Caki2 (cell line): ENCODE results near the gene CORO6. TPM values are rescaled to one million over a fixed set of nuclear protein-coding genes. Genes with fewer than 3 reads are reported as not detected.

Experiments
- DNase-seq: peaks from one replicate; pipeline ENCODE4 v3.0.0-alpha.2; 2015; ENCODE audit warnings: low read depth
- in situ Hi-C: cut with HindIII; loops from 2 replicates; pipeline ENCODE4 v1.10.0; 2016; ENCODE audit warnings: low sequenced_read_pairs, low pct_unique_long_range_greater_than_20kb, mixed read lengths
- total RNA-seq: library from RNA; depleted of rRNA; stranded (reverse); fragments of >200 nt; shearing (Covaris generic); gene quantifications from 2 replicates; pipeline ENCODE4 v1.2.3, GENCODE V29; 2014; ENCODE audit warnings: low replicate concordance

The CORO6 gene
- total RNA-seq, 1 experiment from 2014 or later, result 0.95 TPM

DNA sequence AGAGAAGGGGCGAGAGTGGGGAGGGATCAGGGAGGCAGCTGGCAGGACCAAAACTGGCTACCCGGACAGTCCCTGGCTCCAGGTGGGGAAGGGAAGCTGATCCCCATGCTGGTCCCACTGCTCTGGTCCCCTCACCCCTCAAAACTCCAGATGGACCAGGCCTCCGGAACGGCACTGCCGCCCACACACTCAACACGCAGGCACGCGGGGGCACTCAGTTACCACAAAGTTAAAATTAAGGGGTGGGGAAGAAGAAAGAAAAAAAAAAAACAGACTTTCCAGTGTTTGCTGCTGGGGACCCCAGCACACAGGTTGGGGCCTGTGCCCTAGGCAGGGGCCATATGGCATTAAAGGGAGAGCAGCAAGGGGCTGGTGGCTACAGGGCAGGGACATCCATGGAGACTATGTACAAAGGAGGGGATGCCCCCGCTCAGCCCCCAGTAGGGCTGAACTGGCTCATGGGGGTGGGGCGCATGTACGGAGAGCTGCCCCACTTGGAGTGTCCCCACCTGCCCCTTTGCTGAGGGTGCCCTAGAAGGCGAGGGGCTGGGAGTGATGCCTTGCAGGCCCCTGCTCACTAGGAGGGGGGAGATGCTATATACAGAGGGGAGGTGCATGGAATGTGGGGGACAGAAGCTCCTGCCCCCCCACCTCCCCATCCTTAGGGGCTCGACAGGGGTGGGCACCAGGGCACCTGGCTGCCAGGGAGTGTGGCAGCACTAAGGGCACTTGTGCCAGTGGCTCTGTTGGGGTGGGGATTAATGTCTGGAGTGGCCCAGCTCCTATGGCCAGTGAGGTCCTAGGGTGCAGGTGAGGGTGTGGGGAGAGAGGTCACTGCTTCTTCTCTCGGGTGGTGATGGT lies 48.6 kb downstream of the CORO6 start:
- DNase-seq, result no peak
- in situ Hi-C loops, result no loop called here

DNA sequence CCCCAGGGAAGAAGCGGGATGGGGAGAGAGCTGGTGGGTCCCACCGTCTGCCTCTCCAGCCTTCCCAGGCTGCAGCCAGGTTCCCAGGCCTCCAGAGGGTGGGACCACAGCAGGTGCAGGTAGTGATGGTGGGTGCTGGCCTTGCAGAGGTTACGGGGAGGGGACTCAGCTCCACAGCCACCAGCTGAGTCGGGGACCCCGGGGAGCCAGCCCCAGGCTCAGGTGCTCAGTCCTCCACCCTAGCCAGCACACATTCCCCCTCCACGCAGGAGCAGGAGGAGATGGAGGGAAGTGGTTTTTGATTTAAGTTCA lies 49.2 kb downstream of the CORO6 start:
- in situ Hi-C loops, result no loop called here
- DNase-seq, result no peak

DNA sequence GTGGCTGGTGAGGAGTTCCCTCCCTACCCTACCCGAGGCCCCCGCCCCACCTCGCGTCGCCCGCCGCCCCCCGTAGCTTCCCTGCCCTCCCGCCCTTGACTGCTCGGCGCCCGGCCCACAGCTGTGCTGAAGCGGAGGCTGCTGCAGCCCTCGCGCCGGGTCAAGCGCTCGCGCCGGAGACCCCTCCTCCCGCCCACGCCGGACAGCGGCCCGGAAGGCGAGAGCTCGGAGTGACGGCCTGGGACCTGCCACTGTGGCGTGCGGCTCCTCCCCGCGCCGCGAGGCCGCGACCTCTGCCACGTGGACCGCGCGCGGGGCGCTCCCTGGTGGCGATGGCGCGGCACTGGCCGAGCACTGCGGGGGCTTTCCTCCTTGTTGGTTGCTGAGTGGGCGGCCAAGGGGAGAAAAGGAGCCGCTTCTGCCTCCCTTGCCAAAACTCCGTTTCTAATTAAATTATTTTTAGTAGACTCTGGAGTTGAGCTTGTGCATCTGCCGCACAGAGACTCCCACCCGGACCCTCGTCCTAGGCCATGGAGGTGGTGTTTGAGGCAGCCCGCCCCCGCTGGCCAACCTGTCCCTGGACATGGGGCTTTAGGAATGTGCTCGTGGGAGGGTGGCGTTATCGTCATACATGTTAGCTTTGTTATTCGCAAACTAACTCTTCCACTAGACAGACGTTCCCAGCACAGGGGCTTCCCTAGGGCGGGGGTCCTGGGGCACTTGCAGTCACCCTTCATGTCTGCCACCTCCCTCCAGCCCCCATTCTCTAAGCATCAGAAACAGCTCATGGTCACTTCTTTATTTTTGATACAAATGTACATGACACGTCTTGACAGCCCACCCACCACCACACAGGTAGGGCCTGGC lies 49.8 kb downstream of the CORO6 start:
- DNase-seq, result no peak
- in situ Hi-C loops, result no loop called here

DNA sequence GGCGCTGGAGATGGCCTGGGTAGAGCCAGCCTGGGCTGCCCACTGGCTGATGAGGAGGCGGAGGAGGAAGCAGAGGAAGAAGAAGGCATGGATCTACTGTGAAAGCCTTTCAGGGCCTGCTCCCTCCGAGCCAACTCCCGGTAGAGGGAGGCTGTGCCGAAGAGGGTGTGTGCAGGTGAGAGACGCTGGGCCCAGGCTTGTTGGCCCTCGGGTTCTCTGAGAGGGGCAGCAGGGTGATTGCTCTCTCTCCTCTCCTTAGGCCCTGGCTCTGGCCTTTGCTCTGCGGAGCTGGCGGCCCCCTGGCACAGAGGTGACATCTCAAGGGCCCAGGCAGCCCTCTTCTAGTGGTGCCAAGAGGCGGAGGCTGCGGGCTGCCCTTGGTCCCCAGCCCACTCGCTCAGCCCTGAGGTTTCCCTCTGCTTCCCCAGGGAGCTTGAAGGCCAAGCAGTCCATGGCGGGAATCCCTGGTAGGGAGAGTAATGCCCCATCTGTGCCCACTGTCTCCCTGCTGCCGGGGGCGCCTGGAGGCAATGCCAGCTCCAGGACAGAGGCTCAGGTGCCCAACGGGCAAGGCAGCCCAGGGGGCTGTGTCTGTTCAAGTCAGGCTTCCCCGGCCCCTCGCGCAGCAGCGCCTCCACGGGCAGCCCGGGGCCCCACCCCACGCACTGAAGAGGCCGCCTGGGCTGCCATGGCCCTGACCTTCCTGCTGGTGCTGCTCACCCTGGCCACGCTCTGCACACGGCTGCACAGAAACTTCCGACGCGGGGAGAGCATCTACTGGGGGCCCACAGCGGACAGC lies 50.6 kb downstream of the CORO6 start:
- DNase-seq, result no peak
- in situ Hi-C loops, result no loop called here

DNA sequence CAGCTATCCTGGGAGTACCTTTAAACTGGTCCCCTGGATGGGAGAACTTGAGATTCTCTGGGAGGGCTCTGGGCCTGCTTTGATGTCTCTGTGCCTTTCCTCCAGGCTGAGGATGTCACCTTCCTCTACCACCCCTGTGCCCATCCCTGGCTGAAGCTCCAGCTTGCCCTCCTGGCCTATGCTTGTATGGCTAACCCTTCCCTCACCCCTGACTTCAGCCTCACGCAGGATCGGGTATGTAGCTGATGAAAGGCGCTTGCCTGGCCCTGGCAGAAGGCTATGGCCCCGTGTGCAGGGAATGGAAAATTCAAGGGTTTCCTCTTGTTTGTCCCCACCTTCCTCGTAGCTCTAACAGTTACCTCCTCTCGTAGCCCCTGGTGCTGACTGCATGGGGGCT lies 51.2 kb downstream of the CORO6 start:
- DNase-seq, result no peak
- in situ Hi-C loops, result no loop called here

DNA sequence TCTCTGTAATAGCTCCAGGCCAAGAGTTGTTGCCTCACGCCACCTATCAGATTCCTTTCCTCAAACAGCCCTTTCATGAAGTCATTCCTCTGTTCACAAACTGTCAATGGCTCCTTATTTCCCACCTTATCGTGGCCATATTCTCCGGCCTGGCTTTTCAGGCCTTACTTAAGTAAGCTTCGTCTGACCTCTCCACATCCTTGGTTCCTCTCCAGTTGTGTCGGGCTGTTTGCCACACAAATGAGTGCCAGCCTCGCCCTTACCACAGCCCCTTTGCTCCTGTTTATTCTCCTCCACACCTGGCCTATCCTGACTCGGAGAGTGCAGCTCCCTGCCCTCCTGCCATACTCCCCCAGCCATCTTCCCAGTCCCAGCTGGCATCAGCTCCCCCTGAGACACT lies 52.2 kb downstream of the CORO6 start:
- in situ Hi-C loops, result no loop called here
- no peak for DNase-seq

DNA sequence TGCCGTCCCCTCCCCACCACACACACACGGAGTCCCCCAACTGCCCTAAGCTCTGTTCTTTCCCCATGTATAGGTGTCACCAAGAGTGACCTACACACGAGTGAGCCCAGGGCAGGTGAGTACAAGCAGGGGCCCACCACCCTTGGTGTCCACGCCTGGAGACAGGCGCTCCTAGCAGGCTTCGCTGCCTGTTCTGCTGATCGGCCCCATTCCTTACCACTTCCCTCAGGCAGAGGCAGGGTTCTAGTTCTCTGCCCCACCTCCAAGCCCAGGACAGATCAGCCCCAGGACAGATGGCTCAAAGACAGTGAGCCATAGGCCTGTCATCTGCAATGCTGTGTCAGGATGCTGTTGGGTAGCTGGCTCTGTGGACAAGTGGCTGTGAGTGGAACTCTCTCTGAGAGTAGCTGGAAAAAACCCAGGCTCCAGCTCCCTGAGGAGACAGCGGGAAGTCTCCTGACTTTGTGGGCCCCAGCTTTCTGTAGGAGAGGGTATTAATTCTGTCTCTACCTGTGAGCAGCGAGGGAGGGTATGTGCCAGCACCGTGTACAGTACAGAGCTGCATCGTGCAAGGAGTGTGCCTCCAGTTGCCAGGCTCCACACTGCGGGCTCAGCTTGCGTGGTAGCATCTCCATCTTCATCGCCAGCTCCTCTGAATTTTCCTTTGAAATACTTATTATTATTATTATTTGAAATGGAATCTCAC lies 53.3 kb downstream of the CORO6 start:
- in situ Hi-C loops, result no loop called here
- no peak for DNase-seq

DNA sequence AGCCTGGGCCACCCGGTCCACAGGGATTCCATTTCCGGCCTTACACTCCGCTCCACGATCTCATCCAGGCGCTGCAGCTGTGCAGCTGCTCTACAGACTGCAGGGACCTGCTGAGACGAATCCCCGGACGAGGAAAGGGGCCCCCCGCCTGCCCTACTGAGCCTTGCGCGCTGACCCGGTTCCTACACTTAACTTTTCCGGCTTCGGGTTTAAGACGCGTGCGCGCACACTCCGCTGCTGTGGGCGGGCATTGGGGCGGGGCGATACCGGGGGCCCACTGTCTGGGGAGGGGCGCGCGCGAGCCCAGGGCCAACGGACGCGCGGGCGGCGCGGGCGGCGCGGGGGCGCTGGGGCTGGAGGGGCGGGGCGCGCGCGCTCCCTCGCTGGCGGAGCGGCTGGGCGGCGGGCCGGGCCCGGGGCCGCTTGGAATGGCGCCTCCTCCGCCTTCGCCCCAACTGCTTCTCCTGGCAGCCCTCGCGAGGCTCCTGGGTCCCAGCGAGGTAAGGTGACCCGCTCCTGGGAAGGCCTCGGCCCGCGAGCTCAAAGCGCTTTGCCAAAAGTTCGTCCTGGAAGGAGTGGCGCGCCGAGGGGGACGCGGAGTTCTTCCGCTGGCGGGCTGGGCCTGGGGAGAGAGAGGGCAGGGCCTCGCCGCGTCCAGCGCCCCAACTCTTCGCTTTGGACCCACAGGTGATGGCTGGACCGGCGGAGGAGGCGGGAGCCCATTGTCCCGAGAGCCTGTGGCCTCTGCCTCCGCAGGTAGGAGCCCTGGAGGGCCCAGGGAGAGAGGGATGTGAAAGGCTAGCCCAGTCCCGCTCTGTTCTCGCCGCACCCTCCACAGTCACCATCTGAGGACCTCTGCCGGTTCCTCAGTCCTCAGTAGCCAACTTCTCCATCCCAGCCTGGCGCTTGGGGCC lies 54.1 kb downstream of the CORO6 start, which contains the start of gene TP53I13:
Gene TP53I13 (plus strand): TSS at position 371 of the 914 bp plus-strand sequence. CDS start 58 bp downstream, at position 429.
- DNase-seq, result peak; percentile 81
- in situ Hi-C loops, result no loop called here

DNA sequence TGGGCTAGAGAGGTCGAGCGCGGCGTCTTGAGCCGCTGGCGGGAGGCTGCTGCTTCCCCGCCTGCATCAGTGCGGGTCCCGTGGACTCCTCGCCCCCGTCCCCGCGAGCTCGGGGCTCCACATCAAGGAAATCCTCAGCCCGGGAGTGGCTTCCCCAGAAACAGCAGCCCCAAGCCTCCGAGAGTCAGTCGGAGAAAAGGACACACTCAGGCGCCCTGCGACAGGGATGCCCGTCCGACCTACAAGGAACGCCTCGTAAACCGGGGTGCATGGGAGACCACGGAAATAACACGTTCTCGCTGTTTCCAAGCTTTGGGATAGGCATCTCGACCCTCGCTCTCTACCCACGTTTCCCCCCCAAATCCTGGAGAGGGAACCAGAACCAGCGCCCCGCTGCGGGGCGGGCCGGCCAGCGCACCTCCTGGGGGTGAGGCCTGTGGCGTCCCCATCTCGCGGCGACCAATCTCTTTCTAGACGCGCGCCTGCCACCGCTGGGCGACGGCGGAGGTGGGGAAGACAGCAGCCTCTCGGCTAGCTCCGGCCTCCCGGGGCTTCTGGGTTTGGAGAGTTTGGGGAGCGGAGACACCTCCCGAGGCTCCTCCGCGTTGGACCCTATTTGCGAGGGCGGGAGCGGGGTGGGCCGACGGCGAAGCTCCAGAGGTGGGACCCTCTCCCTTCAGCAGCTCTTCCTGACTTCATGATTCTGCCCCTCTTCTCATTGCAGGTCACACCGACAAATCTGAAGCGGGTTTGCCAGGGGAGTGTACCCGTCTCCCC lies 55.0 kb downstream of the CORO6 start:
- in situ Hi-C loops, result no loop called here
- peak; percentile 81 for DNase-seq

DNA sequence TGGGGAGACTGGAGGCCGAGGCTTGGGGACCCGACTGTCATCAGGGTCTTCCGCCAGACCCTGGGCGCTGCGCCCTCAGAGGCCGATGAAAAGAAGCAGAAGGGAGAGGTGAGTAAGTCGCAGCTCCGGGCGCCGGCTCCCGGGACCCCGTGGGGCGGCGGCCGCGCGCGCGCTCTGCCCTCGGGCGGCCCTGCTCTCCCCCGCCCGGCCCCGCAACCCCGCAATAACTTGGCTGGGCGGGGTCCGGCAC lies 55.5 kb downstream of the CORO6 start:
- no peak for DNase-seq
- in situ Hi-C loops, result no loop called here

DNA sequence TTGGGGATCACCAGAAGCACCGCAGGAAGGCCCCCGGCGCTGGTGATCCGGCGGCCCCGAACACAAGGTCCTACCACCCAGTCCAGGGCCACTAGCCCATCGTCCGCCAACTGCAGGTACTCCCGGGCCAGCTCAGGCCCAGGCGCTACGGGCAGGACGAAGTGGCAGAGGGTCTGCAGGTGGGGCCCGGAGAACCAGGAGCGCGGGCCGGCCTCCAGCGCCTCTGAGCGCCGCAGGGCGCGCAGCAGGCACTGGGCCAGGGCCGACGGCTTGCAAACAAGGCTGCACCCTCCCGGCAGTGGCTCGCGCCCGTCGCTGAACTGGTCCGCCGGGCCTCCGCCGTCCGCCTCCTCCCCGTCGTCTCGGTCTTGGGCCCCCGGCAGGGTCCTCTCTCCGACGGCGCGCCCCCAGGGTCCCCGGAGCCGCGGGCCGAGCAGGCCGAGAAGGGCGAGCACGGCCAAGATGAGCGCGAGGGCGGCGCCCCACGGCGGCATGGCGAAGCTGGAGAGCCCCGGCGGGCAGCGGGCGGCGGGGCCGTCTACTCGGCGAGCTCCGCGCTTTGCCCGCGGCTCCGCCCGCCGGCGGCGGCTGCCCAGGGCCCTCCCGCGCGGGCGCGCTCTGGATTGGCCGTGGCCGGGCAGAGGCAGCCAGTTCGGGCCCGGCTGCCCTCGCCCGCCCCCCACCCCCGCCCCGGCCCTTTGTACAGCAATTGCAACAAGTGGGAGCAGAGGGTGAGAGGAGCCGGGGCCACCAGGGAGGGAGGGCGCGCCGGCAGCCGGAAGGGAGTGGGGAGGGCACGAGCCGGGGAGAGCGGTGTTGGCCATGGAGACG lies 56.0 kb downstream of the CORO6 start, which contains the start of gene ABHD15:
Gene ABHD15 (minus strand): TSS at position 565 of the 831 bp plus-strand sequence. CDS start 71 bp downstream, at position 494.
- in situ Hi-C loops, result no loop called here
- peak; percentile 83 for DNase-seq

DNA sequence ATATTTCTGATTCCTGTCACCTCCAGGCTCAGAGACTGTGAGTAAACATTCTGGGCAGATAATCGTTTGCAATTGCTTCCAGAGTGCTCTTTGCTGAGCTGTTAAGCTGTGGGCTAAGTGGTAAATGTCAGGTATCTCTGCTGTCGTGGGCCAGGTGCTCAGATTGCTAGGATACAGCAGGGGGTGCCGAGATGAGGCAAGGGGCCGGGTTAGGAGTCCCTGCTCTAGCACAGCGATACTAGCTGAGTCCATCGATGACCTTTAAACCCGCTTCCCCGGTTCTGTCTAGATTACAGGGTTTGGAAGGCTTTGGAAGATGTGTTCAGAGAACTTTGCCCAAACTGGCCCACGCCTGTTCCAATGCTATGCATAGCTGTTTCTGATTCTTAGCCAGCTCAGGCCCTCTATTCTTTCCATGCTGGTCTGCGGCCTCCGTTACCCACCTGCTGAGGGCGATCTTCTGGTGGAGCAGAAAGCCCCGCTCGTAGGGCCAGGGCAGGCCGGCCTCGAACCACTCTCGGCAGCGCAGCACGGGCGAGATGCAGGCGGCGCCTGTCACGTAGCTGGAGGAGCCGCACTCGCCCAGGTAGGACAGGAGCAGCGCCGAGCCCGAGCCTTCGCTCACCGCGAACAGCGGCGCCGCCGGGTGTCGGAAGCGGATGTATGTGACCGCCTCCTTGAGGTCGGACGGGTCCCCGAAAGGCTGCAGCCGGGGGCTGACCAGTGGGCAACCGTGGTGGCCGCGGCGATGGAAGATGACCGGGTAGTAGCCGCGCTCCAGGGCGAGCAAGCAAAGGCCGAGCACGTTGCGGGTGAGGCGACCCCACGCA lies 56.9 kb downstream of the CORO6 start:
- in situ Hi-C loops, result no loop called here
- peak; percentile 69 for DNase-seq
